ENCODE measurements around the gene CTNNA3.

CTNNA3 gene

DNA sequence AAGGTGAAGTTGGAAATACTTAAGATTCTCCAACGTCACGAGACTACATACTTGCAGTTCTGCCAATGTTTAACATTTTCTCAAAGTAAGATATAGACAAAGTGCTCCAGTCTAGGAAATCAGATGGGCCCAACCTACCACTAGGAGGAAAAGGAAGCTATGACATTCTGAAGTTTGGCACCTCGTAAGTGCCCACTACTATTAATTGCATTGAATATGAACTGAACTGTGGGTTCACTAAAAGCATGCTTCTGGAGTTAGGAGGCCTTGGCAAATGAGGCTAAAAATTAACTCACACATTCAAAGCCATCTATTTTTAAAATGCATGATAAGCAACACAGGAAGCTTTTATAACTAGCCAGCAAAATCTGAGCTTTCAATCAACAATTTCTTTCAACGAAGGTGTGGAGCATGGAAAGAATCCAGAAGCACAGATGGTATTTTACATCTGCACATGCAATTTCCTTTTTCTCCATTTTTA is 620.5 kb downstream of the CTNNA3 start:
- Histone ChIP-seq H2AFZ (no peak overlapping the region), H3K9ac (no peak overlapping the region), H3K4me2 (ENCODE audit: low read length) (no peak overlapping the region), H3K4me1 (no peaks in the 10 kb centered on the region), H3K27me3 (ENCODE audit: control insufficient read depth, insufficient read depth, low read length) (no peaks in the 10 kb centered on the region), H3K27ac (no peak overlapping the region), H3K9me3 (ENCODE audit: control insufficient read depth, low read length) (no peaks in the 10 kb centered on the region), H3K79me2 (no peaks in the 10 kb centered on the region), H3K36me3 (ENCODE audit: control insufficient read depth, insufficient read depth, low read length) (no peaks in the 10 kb centered on the region), H3K4me3 (ENCODE audit: low read depth, low read length) (no peak overlapping the region)
- TF ChIP-seq, protein P1, sequence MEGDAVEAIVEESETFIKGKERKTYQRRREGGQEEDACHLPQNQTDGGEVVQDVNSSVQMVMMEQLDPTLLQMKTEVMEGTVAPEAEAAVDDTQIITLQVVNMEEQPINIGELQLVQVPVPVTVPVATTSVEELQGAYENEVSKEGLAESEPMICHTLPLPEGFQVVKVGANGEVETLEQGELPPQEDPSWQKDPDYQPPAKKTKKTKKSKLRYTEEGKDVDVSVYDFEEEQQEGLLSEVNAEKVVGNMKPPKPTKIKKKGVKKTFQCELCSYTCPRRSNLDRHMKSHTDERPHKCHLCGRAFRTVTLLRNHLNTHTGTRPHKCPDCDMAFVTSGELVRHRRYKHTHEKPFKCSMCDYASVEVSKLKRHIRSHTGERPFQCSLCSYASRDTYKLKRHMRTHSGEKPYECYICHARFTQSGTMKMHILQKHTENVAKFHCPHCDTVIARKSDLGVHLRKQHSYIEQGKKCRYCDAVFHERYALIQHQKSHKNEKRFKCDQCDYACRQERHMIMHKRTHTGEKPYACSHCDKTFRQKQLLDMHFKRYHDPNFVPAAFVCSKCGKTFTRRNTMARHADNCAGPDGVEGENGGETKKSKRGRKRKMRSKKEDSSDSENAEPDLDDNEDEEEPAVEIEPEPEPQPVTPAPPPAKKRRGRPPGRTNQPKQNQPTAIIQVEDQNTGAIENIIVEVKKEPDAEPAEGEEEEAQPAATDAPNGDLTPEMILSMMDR (IDR thresholded peaks at IDR 0.05) = no peak

DNA sequence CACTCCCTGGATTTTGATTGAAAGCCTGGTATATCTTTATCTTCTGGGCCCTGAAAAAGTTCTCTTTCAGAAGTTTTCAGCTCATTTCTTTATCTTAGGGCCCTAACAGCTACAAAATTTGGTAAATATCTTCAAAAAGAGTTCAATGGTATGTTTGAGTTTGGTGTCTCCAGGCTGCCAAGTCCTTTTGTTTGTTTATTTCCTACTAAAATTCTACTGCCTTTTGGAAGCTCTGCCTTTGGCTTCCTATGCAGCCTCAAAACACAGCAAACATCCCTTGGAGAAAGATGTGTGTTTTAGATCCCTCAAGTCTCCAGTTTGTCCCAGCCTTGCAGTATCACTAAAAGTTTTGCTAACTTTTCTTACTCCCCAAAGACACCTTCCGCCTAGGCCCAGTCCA is 623.3 kb downstream of the CTNNA3 start:
- no peaks in the 10 kb centered on the region for H3K4me1 ChIP-seq
- H3K9me3 ChIP-seq (ENCODE audit: control insufficient read depth, low read length) = no peaks in the 10 kb centered on the region
- H3K27ac ChIP-seq = no peak overlapping the region
- no peak overlapping the region for H2AFZ ChIP-seq
- no peaks in the 10 kb centered on the region for H3K36me3 ChIP-seq (ENCODE audit: control insufficient read depth, insufficient read depth, low read length)
- H3K79me2 ChIP-seq = no peaks in the 10 kb centered on the region
- H3K4me3 ChIP-seq (ENCODE audit: low read depth, low read length) = no peak overlapping the region
- H3K4me2 ChIP-seq (ENCODE audit: low read length) = no peak overlapping the region
- no peak overlapping the region for H3K9ac ChIP-seq
- no peaks in the 10 kb centered on the region for H3K27me3 ChIP-seq (ENCODE audit: control insufficient read depth, insufficient read depth, low read length)
- TF ChIP-seq, protein P1 (IDR thresholded peaks at IDR 0.05) = no peak

DNA sequence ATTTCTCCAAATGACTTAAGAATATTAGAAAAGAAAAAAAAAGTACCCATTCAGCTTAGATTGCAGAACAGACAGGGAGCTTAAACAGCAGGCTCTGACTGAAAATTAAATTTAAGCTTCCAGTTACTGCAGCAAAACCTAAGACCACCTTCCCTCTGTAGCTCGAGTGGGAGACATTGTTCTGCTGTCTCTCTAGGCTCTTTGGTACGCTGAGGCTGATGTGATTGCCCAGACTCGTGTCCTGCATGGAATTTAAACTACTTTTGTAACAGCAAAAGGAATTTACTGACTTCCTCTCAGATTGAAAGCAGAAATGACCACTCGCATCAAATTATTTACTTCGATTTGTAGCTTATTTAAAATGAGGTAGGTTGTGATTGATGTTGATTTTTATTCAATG is 645.6 kb downstream of the CTNNA3 start:
- H2AFZ ChIP-seq = no peak overlapping the region
- no peaks in the 10 kb centered on the region for H3K4me1 ChIP-seq
- H3K36me3 ChIP-seq (ENCODE audit: control insufficient read depth, insufficient read depth, low read length) = no peaks in the 10 kb centered on the region
- no peaks in the 10 kb centered on the region for H3K79me2 ChIP-seq
- H3K9me3 ChIP-seq (ENCODE audit: control insufficient read depth, low read length) = no peaks in the 10 kb centered on the region
- H3K4me3 ChIP-seq (ENCODE audit: low read depth, low read length) = no peak overlapping the region
- no peaks in the 10 kb centered on the region for H3K27me3 ChIP-seq (ENCODE audit: control insufficient read depth, insufficient read depth, low read length)
- TF ChIP-seq, protein P1 (IDR thresholded peaks at IDR 0.05) = no peak
- no peak overlapping the region for H3K4me2 ChIP-seq (ENCODE audit: low read length)
- no peak overlapping the region for H3K27ac ChIP-seq
- H3K9ac ChIP-seq = no peak overlapping the region

DNA sequence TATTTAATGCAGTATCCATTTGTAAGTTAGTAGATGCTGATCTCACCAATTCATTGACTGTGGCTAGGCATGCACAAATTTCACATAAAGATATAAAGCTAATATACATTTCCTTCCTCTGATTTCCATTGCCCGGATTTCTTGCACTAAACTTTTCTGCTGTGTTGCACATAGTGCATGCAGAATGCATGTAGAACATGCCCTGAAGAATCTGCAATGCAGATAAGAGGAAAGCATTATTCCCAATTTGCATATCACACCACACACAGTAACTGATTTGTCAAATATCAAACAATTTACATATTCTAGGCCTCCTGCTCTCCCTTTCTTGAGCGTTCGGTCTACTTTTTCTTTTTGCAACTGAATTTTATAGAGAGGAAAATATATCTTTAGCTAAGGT is 646.0 kb downstream of the CTNNA3 start:
- no peak overlapping the region for H3K9ac ChIP-seq
- no peaks in the 10 kb centered on the region for H3K36me3 ChIP-seq (ENCODE audit: control insufficient read depth, insufficient read depth, low read length)
- no peaks in the 10 kb centered on the region for H3K27me3 ChIP-seq (ENCODE audit: control insufficient read depth, insufficient read depth, low read length)
- no peaks in the 10 kb centered on the region for H3K9me3 ChIP-seq (ENCODE audit: control insufficient read depth, low read length)
- no peak overlapping the region for H2AFZ ChIP-seq
- H3K4me2 ChIP-seq (ENCODE audit: low read length) = no peak overlapping the region
- no peaks in the 10 kb centered on the region for H3K79me2 ChIP-seq
- no peak overlapping the region for H3K4me3 ChIP-seq (ENCODE audit: low read depth, low read length)
- TF ChIP-seq, protein P1 (IDR thresholded peaks at IDR 0.05) = no peak
- H3K4me1 ChIP-seq = no peaks in the 10 kb centered on the region
- no peak overlapping the region for H3K27ac ChIP-seq

DNA sequence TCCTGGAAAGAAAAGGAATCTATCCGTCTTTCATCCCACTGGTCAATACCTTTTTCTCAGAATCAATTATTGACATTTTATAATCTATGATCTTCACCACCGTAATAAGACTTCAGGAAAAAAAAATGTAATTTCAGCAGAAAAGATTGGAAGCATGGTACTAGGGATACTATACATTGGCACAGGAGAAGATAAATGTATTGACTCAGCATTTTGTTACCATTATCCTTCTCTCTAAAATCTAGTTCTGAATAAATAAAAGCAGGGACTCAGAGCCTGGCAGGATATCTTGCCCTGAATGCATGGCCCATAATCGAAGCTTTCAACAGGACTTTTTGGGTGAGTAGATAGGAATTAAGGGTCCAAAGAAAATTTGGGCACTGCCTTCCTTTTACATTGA is 649.5 kb downstream of the CTNNA3 start:
- Histone ChIP-seq H3K4me1 (no peaks in the 10 kb centered on the region), H2AFZ (no peak overlapping the region), H3K27ac (no peak overlapping the region), H3K36me3 (ENCODE audit: control insufficient read depth, insufficient read depth, low read length) (no peaks in the 10 kb centered on the region), H3K9ac (no peak overlapping the region), H3K4me2 (ENCODE audit: low read length) (no peak overlapping the region), H3K9me3 (ENCODE audit: control insufficient read depth, low read length) (no peaks in the 10 kb centered on the region), H3K4me3 (ENCODE audit: low read depth, low read length) (no peak overlapping the region), H3K27me3 (ENCODE audit: control insufficient read depth, insufficient read depth, low read length) (no peaks in the 10 kb centered on the region), H3K79me2 (no peaks in the 10 kb centered on the region)
- TF ChIP-seq, protein P1 (IDR thresholded peaks at IDR 0.05) = no peak

Measured in parathyroid adenoma (tissue), 2 donors.